HG03135 (cell line): ENCODE results near the gene FALEC.

Experiments used
- ATAC-seq: cut with Tn5 transposase; IDR thresholded peaks from one replicate; pipeline ENCODE4 v1.9.1; 2021; ENCODE audit warnings: mild to moderate bottlenecking, moderate library complexity; ENCODE audit not compliant: unreplicated experiment

FALEC gene

GRCh38 chr1:150515328-150516049 is at the start of gene FALEC:
Gene FALEC, plus strand, starts transcription at chr1:150515752.
- ATAC-seq: peak; percentile 93

GRCh38 chr1:150466964-150467363 is 48.6 kb upstream of the FALEC start:
- no peak for ATAC-seq

- ATAC-seq: no peak
Observed at GRCh38 chr1:150469291-150469690, 46.3 kb upstream of the FALEC start.

GRCh38 chr1:150472601-150473200 is 42.9 kb upstream of the FALEC start:
- no peak for ATAC-seq

GRCh38 chr1:150473659-150474058 is 41.9 kb upstream of the FALEC start:
- no peak for ATAC-seq

GRCh38 chr1:150474869-150475268 is 40.7 kb upstream of the FALEC start:
- no peak for ATAC-seq

GRCh38 chr1:150476754-150477153 is 38.8 kb upstream of the FALEC start:
- ATAC-seq: no peak

GRCh38 chr1:150477320-150477719 is 38.2 kb upstream of the FALEC start:
- ATAC-seq: no peak

- no peak for ATAC-seq
Observed at GRCh38 chr1:150477733-150478132, 37.8 kb upstream of the FALEC start.

- ATAC-seq: no peak
Observed at GRCh38 chr1:150479370-150479769, 36.2 kb upstream of the FALEC start.

- ATAC-seq: no peak
Observed at GRCh38 chr1:150479927-150480352, 35.6 kb upstream of the FALEC start.

- ATAC-seq: no peak
Observed at GRCh38 chr1:150484431-150484830, 31.1 kb upstream of the FALEC start.

- no peak for ATAC-seq
Observed at GRCh38 chr1:150484861-150485260, 30.7 kb upstream of the FALEC start.

- ATAC-seq: peak; percentile 99
Observed at GRCh38 chr1:150486966-150487762, 28.4 kb upstream of the FALEC start, which contains the start of gene TARS2. Gene TARS2, plus strand, starts transcription at chr1:150487419. Its CDS starts 32 bp downstream, at chr1:150487451.

GRCh38 chr1:150487763-150488115 is 27.8 kb upstream of the FALEC start:
- ATAC-seq: no peak

- ATAC-seq: no peak
Observed at GRCh38 chr1:150493175-150493574, 22.4 kb upstream of the FALEC start.

- ATAC-seq: no peak
Observed at GRCh38 chr1:150498342-150498741, 17.2 kb upstream of the FALEC start.

- ATAC-seq: no peak
Observed at GRCh38 chr1:150505431-150505830, 10.1 kb upstream of the FALEC start.

- ATAC-seq: no peak
Observed at GRCh38 chr1:150507912-150508864, 7.4 kb upstream of the FALEC start, which contains the start of gene ECM1. Gene ECM1, plus strand, starts transcription at chr1:150508109. Its CDS starts 101 bp downstream, at chr1:150508210.

GRCh38 chr1:150508982-150509381 is 6.6 kb upstream of the FALEC start:
- no peak for ATAC-seq

- ATAC-seq: no peak
Observed at GRCh38 chr1:150511551-150511950, 4.0 kb upstream of the FALEC start.
